Neuronal stem cell (in vitro differentiated cells): ENCODE results near the gene DKK1.
A peak's percentile ranks its signal among the peaks of the same experiment; 100 is the strongest.

Experiments used
- DNase-seq: peaks from one replicate; pipeline ENCODE4 v3.0.0-alpha.2; 2013; ENCODE audit warnings: low spot score
- H2AFZ ChIP-seq: one replicate; pipeline ENCODE4 v1.6.1; 2013; ENCODE audit warnings: mild to moderate bottlenecking, low read length, inconsistent platforms
- H2AK5ac ChIP-seq: 2 replicates; pipeline ENCODE4 v1.6.1; 2013; ENCODE audit warnings: low read depth, mild to moderate bottlenecking, inconsistent platforms, low read length, moderate library complexity, mixed read lengths
- H2BK120ac ChIP-seq: 2 replicates; pipeline ENCODE4 v1.6.1; 2013; ENCODE audit warnings: low read depth, mild to moderate bottlenecking, inconsistent platforms, low read length, moderate library complexity, mixed read lengths
- H2BK12ac ChIP-seq: one replicate; pipeline ENCODE4 v1.6.1; 2013; ENCODE audit warnings: low read length, inconsistent platforms
- H2BK15ac ChIP-seq: 2 replicates; pipeline ENCODE4 v1.6.1; 2013; ENCODE audit warnings: mild to moderate bottlenecking, low read length, inconsistent platforms, mixed read lengths
- H2BK5ac ChIP-seq: one replicate; pipeline ENCODE4 v1.6.1; 2013; ENCODE audit warnings: inconsistent platforms, mild to moderate bottlenecking, low read length, moderate library complexity
- H3K14ac ChIP-seq: one replicate; pipeline ENCODE4 v1.6.1; 2013; ENCODE audit warnings: low read length, inconsistent platforms
- H3K18ac ChIP-seq: 2 replicates; pipeline ENCODE4 v1.6.1; 2013; ENCODE audit warnings: low read length, inconsistent platforms
- H3K23ac ChIP-seq: 2 replicates; pipeline ENCODE4 v1.6.1; 2013; ENCODE audit warnings: low read depth, mild to moderate bottlenecking, mixed read lengths, low read length, inconsistent platforms; ENCODE audit not compliant: poor library complexity
- H3K27ac ChIP-seq: replicated peaks from 3 replicates; pipeline ENCODE4 v1.5.1; 2013; ENCODE audit warnings: low read length, inconsistent platforms
- H3K27me3 ChIP-seq, 3 experiments: 2 replicates each; pipeline ENCODE4 v1.6.1; 2013; ENCODE audit warnings: low read length in 3 of 3, mild to moderate bottlenecking in 2 of 3, inconsistent platforms in 1 of 3, low read depth in 1 of 3, mixed read lengths in 1 of 3, moderate library complexity in 1 of 3; ENCODE audit not compliant: control insufficient read depth in 3 of 3, insufficient read depth in 3 of 3
- H3K36me3 ChIP-seq, 2 donors: replicated peaks in 1 of 2; 2 replicates each; pipeline ENCODE4 v1.6.1; 2013; ENCODE audit warnings: low read length in 2 of 2; ENCODE audit not compliant: control insufficient read depth in 2 of 2, insufficient read depth in 2 of 2
- H3K4ac ChIP-seq: 2 replicates; pipeline ENCODE4 v1.6.1; 2013; ENCODE audit warnings: inconsistent platforms, mild to moderate bottlenecking, low read length, moderate library complexity
- H3K4me1 ChIP-seq, 2 donors: 1 replicate in 1 of 2; 2 replicates in 1 of 2; pipeline ENCODE4 v1.6.1; 2013; ENCODE audit warnings: low read length in 2 of 2, low read depth in 1 of 2; ENCODE audit not compliant: control insufficient read depth in 2 of 2, insufficient read depth in 1 of 2
- H3K4me2 ChIP-seq: one replicate; pipeline ENCODE4 v1.6.1; 2013; ENCODE audit warnings: mild to moderate bottlenecking, low read length, inconsistent platforms; ENCODE audit not compliant: insufficient read depth, poor library complexity, severe bottlenecking
- H3K4me3 ChIP-seq, 2 donors: 2 replicates each; pipeline ENCODE4 v1.5.1; 2013; ENCODE audit warnings: low read length in 2 of 2, mild to moderate bottlenecking in 2 of 2, inconsistent platforms in 1 of 2, moderate library complexity in 1 of 2
- H3K79me1 ChIP-seq: one replicate; pipeline ENCODE4 v1.6.1; 2013; ENCODE audit warnings: low read depth, mild to moderate bottlenecking, inconsistent platforms, low read length, moderate library complexity
- H3K9ac ChIP-seq: one replicate; pipeline ENCODE4 v1.6.1; 2013; ENCODE audit warnings: mild to moderate bottlenecking, low read depth, low read length, inconsistent platforms; ENCODE audit not compliant: poor library complexity
- H3K9me3 ChIP-seq, 2 donors: replicated peaks in 1 of 2; 2 replicates each; pipeline versions ENCODE3 to v1.6.1; 2013; ENCODE audit warnings: low read length in 2 of 2, mild to moderate bottlenecking in 2 of 2, inconsistent platforms in 1 of 2, low read depth in 1 of 2, mixed read lengths in 1 of 2, moderate library complexity in 1 of 2; ENCODE audit not compliant: control insufficient read depth in 2 of 2, insufficient read depth in 1 of 2
- H4K8ac ChIP-seq: one replicate; pipeline ENCODE4 v1.6.1; 2013; ENCODE audit warnings: low read depth, mild to moderate bottlenecking, inconsistent platforms, low read length, moderate library complexity
- H4K91ac ChIP-seq: one replicate; pipeline ENCODE4 v1.6.1; 2013; ENCODE audit warnings: low read length, low read depth, mild to moderate bottlenecking, inconsistent platforms; ENCODE audit not compliant: poor library complexity
- WGBS, 2 donors: extraction: QIAGEN DNeasy Blood & Tissue Kit; methylation state at CpG; one replicate each; pipeline ENCODE4 v1.1.7; 2013; ENCODE audit warnings: missing lambda C conversion rate in 2 of 2, mixed read lengths in 1 of 2; ENCODE audit not compliant: insufficient read length in 2 of 2, insufficient replicate concordance in 1 of 2; ENCODE audit errors: extremely low coverage in 2 of 2; 5-methylcytosine and 5-hydroxymethylcytosine counted together

The DKK1 gene

GRCh38 chr10:52334595-52334994, 20.5 kb downstream of the DKK1 start:
- H2BK5ac ChIP-seq, result no peak overlapping the region
- no peak overlapping the region for H2BK15ac ChIP-seq
- H3K36me3 ChIP-seq, result no peaks in the 10 kb centered on the region
- H2AFZ ChIP-seq, result peak overlapping the region; percentile 71
- no peak overlapping the region for H2BK12ac ChIP-seq
- no peak overlapping the region for H3K4ac ChIP-seq
- no CpG with 5 or more reads among the region's 1 CpG for WGBS, 2 donors
- H4K8ac ChIP-seq, result no peak overlapping the region
- H3K27ac ChIP-seq, result no peak overlapping the region
- H3K79me1 ChIP-seq, result no peaks in the 10 kb centered on the region
- no peak overlapping the region for H2AK5ac ChIP-seq
- H2BK120ac ChIP-seq, result no peak overlapping the region
- H3K14ac ChIP-seq, result no peak overlapping the region
- H3K23ac ChIP-seq, result no peak overlapping the region
- no peak overlapping the region for H3K4me3 ChIP-seq
- no peak overlapping the region for H3K18ac ChIP-seq
- H3K4me2 ChIP-seq, result no peak overlapping the region
- H3K4me1 ChIP-seq, result peaks cover 0 to 13% of the 10 kb centered on the region in 2 donors
- no peak overlapping the region for H4K91ac ChIP-seq
- no peak for DNase-seq
- no peaks in the 10 kb centered on the region for H3K9me3 ChIP-seq
- no peak overlapping the region for H3K9ac ChIP-seq
- H3K27me3 ChIP-seq, result no peaks in the 10 kb centered on the region

- Histone ChIP-seq H3K23ac (no peak overlapping the region), H3K9me3 (no peaks in the 10 kb centered on the region), H2BK15ac (no peak overlapping the region), H3K4me2 (no peak overlapping the region), H3K36me3 (no peaks in the 10 kb centered on the region), H3K27me3 (no peaks in the 10 kb centered on the region), H2BK12ac (no peak overlapping the region), H3K4me3 (no peak overlapping the region), H4K8ac (no peak overlapping the region), H3K79me1 (no peaks in the 10 kb centered on the region), H3K14ac (no peak overlapping the region), H2AFZ (no peak overlapping the region), H3K9ac (no peak overlapping the region), H3K27ac (no peak overlapping the region), H3K4me1 (peaks cover 0 to 13% of the 10 kb centered on the region in 2 donors), H2BK5ac (no peak overlapping the region), H3K18ac (no peak overlapping the region), H2BK120ac (no peak overlapping the region), H3K4ac (no peak overlapping the region), H4K91ac (no peak overlapping the region), H2AK5ac (no peak overlapping the region)
- no CpG with 5 or more reads among the region's 1 CpG for WGBS, 2 donors
- no peak for DNase-seq
These were observed 21.6 kb downstream of the DKK1 start for GRCh38 chr10:52335665-52336064.

GRCh38 chr10:52337225-52337624, 23.1 kb downstream of the DKK1 start:
- H3K4me1 ChIP-seq, result peaks cover 0 to 7% of the 10 kb centered on the region in 2 donors
- H3K9ac ChIP-seq, result no peak overlapping the region
- no peak overlapping the region for H3K14ac ChIP-seq
- H3K23ac ChIP-seq, result no peak overlapping the region
- H3K4me3 ChIP-seq, result no peak overlapping the region
- no peaks in the 10 kb centered on the region for H3K27me3 ChIP-seq
- H2AFZ ChIP-seq, result no peak overlapping the region
- DNase-seq, result no peak
- H3K4me2 ChIP-seq, result no peak overlapping the region
- H2BK120ac ChIP-seq, result no peak overlapping the region
- no CpG with 5 or more reads among the region's 1 CpG for WGBS, 2 donors
- no peaks in the 10 kb centered on the region for H3K79me1 ChIP-seq
- no peak overlapping the region for H3K4ac ChIP-seq
- H4K91ac ChIP-seq, result no peak overlapping the region
- no peak overlapping the region for H3K18ac ChIP-seq
- no peak overlapping the region for H3K27ac ChIP-seq
- no peaks in the 10 kb centered on the region for H3K36me3 ChIP-seq
- no peaks in the 10 kb centered on the region for H3K9me3 ChIP-seq
- no peak overlapping the region for H2BK12ac ChIP-seq
- no peak overlapping the region for H4K8ac ChIP-seq
- H2BK5ac ChIP-seq, result no peak overlapping the region
- no peak overlapping the region for H2BK15ac ChIP-seq
- no peak overlapping the region for H2AK5ac ChIP-seq

GRCh38 chr10:52343439-52343838, 29.4 kb downstream of the DKK1 start:
- no peak overlapping the region for H2BK120ac ChIP-seq
- no peak overlapping the region for H2AK5ac ChIP-seq
- H3K4me3 ChIP-seq, result no peak overlapping the region
- WGBS, 2 donors, result no CpG with 5 or more reads among the region's 4 CpGs
- H3K23ac ChIP-seq, result no peak overlapping the region
- H3K36me3 ChIP-seq, result no peaks in the 10 kb centered on the region
- H3K4ac ChIP-seq, result no peak overlapping the region
- H3K27me3 ChIP-seq, result no peaks in the 10 kb centered on the region
- no peak overlapping the region for H3K18ac ChIP-seq
- no peak overlapping the region for H2BK5ac ChIP-seq
- no peak overlapping the region for H2AFZ ChIP-seq
- H3K14ac ChIP-seq, result no peak overlapping the region
- no peaks in the 10 kb centered on the region for H3K9me3 ChIP-seq
- no peak overlapping the region for H3K9ac ChIP-seq
- no peak overlapping the region for H3K27ac ChIP-seq
- no peaks in the 10 kb centered on the region for H3K4me1 ChIP-seq
- DNase-seq, result no peak
- no peak overlapping the region for H4K91ac ChIP-seq
- no peaks in the 10 kb centered on the region for H3K79me1 ChIP-seq
- no peak overlapping the region for H4K8ac ChIP-seq
- H3K4me2 ChIP-seq, result no peak overlapping the region
- no peak overlapping the region for H2BK12ac ChIP-seq
- no peak overlapping the region for H2BK15ac ChIP-seq
